ENCODE data around the gene BGN. TPM values are rescaled to one million over a fixed set of nuclear protein-coding genes. Genes with fewer than 3 reads are reported as not detected.

BGN gene
- total and polyA plus RNA-seq, 2 experiments from 2014 or later: 0.87 to 1.8 TPM

GRCh38 chrX:153456704-153457103, 38.1 kb upstream of the BGN start:
- no peaks in the 10 kb centered on the region for H3K4me1 Mint-ChIP-seq
- ATAC-seq (no peak), DNase-seq (ENCODE audit: low spot score) (no peak)
- no peaks in the 10 kb centered on the region for H3F3A ChIP-seq (replicated peaks; ENCODE audit: low read depth)
- H3K79me2 ChIP-seq (replicated peaks; ENCODE audit: insufficient read depth): no peaks in the 10 kb centered on the region
- H3K27ac ChIP-seq (ENCODE audit: low read depth): no peak overlapping the region
- H3K27me3 ChIP-seq (ENCODE audit: insufficient read depth): no peaks in the 10 kb centered on the region
- H3K4me2 ChIP-seq: no peak overlapping the region
- no peaks in the 10 kb centered on the region for H3K36me3 ChIP-seq (ENCODE audit: insufficient read depth)
- H3K36me3 Mint-ChIP-seq (ENCODE audit: low read depth): peaks cover 11% of the 10 kb centered on the region; the same call in 2 of the 3 replicates
- no peak overlapping the region for H2AFZ ChIP-seq
- H3K4me3 Mint-ChIP-seq: no peak overlapping the region
- no peak for TF ChIP-seq EZH2 (IDR thresholded peaks at IDR 0.05; ENCODE audit: low read depth, unreplicated experiment)
- no peak for TF ChIP-seq EZH2phosphoT487 (IDR thresholded peaks at IDR 0.05; ENCODE audit: unreplicated experiment)
- no peak for TF ChIP-seq ZNF331 (CRISPR knock-in tag; IDR thresholded peaks at IDR 0.05; ENCODE audit: low read depth)
- TF ChIP-seq CREB1 (CRISPR knock-in tag; IDR thresholded peaks at IDR 0.05; ENCODE audit: low read depth): no peak
- TF ChIP-seq ETS1 (IDR thresholded peaks at IDR 0.05): no peak
- TF ChIP-seq NANOG (IDR thresholded peaks at IDR 0.05; ENCODE audit: borderline replicate concordance): no peak
- no peak for TF ChIP-seq POLR2AphosphoS5 (IDR thresholded peaks at IDR 0.05; ENCODE audit: low read depth)
- TF ChIP-seq ZNF462 (CRISPR knock-in tag; IDR thresholded peaks at IDR 0.05): no peak
- TF ChIP-seq ZNF114 (CRISPR knock-in tag; IDR thresholded peaks at IDR 0.05): no peak
- TF ChIP-seq JUNB (IDR thresholded peaks at IDR 0.05; ENCODE audit: unreplicated experiment): no peak
- TF ChIP-seq CTCF (conservative IDR thresholded peaks at IDR 0.05; ENCODE audit: low read depth in 2 of 2): no peak
- TF ChIP-seq STAT1 (IDR thresholded peaks at IDR 0.05; ENCODE audit: unreplicated experiment): no peak
- no peak for TF ChIP-seq REST (IDR thresholded peaks at IDR 0.05; ENCODE audit: unreplicated experiment)
- H4K20me1 ChIP-seq (replicated peaks; ENCODE audit: insufficient read depth): no peaks in the 10 kb centered on the region; the same call in 1 of the 2 replicates
- no peak overlapping the region for H3K4me3 ChIP-seq
- no peaks in the 10 kb centered on the region for H3K9me3 Mint-ChIP-seq
- no peaks in the 10 kb centered on the region for H3K4me1 ChIP-seq (ENCODE audit: insufficient read depth)
- no peak overlapping the region for H3K27ac Mint-ChIP-seq
- H3K9me2 ChIP-seq (ENCODE audit: insufficient read depth): no peaks in the 10 kb centered on the region
- peaks cover 14% of the 10 kb centered on the region for H3K27me3 Mint-ChIP-seq (ENCODE audit: insufficient read depth, low read depth, poor library complexity)

Measured in GM23338 (cell line).